CD4-positive, alpha-beta T cell treated with Interleukin-10 for 1 hour (primary cell): ENCODE data around the gene YIF1A.
"Not testable (repeated sequence)": the region's sequence is repeated elsewhere in the genome, so short reads cannot be mapped to it uniquely, and the experiment has no call there.

ENCODE experiments used
- DNase-seq: peaks from one replicate; pipeline ENCODE4 v3.0.0-alpha.2; 2020

Gene YIF1A

DNA sequence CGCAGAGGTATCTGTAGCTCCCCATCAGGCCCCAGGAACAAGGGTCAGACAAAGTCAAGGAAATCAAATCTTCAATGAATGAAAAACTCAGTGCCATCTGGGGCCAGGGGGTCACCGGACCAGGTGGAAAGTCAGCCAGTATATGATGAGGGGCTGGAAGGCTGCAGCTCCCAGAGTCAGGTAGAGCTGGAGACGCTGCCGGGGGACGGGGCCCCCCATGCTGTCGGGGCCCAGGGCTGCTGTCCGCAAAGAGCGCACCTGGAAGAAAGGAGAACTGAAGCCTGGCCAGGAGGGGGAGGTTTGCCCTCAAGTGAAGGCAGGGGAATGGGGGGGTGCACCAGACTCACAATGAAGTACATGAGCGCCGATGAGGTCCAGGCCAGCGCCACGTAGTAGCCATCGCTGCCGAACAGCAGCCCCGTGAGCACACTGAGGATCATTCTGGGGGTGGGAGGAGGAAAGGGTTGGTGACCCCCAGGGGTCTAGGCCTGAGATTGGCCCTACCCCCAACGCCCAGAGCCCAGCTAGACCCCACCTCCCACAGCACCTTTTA is 4.3 kb downstream of the YIF1A start:
- DNase-seq: no peak

DNA sequence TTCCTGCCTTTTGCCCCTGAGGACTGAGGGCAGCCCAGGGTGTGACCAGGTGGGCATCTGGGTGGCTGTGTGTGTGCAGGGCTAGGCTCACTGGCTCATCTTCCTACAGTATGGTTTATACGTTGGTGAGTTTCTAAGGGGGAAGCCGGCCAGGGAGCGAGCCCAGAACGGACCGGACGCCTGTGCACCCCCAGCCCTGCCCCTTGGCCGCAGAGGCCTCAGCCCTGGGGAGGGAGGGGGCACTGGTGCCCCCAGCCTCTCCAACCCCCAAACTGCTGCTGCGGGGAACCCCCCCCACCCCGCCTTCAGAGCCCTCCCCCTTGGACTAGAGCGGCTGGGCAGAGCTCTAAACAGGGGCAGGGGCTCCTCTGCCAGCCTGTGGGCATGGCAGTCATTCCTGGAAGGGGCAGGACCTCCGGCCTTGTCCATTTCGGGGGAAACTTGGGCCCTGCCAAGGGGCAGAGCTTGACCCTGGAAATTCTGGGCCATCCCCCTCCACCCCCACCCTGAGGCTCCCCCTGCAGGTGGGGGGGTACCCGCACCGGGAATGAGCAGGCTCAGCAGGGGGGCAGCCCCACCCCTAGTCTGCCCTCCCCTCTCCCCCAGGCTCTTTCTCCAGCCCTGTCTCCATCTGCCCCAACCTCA is 5.4 kb downstream of the YIF1A start:
- DNase-seq: no peak

DNA sequence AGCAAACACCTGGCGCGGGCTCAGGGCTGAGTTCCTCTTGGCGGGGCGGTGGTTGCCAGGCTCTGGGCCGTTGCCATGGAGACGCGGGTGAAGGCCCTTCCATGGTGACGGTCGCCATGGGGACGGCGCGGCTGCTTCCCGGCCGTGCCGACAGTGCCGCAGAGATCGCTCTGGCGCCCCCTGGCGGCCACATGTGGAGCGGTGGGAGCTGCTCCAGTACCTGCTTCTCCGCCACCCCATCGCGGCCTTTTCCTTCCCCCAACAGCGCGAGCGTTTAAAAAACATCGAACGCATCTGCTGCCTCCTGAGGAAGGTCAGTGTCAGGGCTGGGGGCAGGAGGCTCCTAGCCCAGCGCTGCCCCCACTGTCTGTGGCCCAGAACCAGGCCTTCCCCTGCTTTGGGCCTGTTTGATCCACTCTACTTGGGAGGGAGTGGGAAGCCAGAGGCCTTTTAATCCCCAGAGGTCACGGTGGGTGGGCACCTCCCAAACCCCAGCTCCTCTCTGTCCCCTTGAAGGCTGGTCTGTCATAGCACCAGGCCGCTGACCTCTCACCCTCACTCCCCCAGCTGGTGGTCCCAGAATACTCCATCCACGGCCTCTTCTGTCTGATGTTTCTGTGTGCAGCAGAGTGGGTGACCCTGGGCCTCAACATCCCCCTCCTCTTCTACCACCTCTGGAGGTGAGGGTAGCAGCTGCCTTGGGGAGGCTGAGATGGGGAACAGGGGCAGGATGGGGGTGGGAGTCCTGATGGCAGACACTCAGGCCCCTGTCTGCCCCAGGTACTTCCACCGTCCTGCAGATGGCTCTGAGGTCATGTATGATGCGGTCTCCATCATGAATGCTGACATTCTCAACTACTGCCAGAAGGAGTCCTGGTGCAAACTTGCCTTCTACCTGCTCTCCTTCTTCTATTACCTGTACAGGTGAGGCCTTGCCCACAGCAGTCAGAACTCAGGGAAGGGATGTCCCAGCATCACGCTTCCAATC is 6.2 kb downstream of the YIF1A start:
- DNase-seq: peak; percentile 99

DNA sequence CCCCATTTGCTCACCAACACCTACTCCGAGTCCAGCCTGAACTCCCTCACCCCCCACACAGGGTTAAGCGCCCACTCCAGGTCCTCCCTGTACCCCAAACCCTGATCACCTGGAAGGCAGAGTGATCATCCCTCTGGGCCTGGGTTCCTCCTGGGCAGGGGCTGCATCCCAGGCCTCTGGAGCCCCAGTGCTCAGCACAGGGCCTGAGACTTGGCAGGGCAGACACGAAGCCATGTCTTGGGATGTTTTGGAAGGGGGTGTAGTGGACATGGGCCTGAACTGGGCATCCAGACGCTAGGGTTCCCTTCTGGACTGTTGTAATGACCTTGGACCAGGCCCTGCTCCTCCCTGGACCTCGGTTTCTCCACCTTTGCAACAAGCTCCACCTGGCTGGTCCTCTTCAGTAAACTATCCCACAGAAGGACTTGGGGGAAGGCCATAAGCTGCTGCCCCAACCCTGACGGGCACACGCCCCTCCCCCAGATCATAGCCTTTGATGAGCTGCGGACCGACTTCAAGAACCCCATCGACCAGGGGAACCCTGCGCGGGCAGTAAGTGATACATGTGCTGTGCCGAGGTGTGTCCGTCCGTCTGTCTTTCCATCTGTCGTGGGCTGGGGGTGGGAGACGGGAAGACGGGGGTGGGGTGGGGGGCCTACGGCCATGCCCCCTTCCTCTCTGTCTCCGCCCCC is 7.0 kb downstream of the YIF1A start:
- DNase-seq: no peak

DNA sequence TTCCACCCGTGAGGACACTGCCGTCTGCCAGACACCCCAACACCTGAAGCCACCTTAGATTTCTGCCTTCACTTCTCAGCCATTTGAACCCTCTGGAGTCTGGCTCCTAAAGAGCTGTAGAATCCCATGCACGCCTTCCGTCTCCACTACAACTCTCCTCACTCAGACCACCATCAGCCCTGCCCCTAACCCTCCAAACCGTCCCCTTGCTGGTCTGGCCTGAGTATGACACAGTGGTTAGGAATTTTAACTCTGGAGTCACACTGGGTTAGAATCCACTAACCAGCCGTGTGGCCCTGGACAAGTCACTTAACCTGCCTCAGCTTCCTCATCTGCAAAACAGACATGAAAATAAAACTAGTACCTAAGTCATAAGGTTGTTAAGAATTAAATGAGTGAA is 7.9 kb downstream of the YIF1A start:
- no peak for DNase-seq

DNA sequence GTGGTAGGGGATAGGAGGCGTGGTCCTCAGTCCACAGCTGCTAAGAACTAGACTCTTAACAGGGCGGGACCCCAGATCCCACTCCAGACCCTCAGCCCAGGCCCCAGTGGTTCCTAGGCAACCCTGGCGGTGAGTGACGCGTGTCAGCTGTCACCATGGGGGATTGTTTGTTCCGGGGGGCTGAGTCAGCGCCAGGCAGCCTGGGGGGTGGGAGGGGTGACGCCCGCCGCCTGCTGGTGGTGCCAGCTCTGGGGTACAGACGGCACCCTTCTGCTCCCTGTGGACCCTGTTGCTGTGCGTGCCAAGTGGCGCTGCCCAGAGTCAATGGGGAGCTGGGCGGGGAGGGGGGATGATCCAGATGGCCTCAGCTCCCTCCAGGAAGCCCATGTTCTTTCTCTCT is 8.5 kb downstream of the YIF1A start:
- no peak for DNase-seq

DNA sequence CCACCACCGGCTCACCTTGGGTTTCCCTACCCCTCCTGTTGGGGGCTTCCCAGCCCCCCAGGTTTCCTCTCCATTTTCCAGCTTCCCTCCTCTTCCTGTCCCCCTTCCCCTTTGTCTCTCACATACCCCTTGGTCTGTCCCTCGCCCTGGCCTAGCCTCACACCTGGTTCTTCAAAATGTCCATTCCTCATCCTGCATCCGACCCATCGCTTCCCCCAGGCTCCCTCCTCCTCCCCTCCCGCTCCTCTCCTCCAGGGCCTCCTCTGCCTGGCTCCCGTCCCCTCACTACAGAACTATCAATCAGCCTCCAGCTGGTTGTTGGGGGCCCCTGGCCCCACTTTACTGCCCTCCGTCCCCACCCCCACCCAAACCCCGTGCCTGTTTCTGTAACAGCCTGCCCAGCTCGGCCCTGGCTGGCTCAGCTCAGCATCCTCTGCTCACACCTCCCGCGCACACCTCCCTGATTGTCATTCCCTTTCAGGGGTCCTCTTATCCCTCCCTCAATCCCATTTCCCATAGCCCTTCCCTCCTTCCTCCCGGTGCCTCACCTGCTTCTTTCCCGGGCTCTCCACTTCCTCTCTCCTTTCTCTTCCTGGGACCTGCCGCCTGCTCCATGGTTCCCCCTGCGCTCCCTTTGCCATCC is 9.7 kb downstream of the YIF1A start:
- DNase-seq: no peak

DNA sequence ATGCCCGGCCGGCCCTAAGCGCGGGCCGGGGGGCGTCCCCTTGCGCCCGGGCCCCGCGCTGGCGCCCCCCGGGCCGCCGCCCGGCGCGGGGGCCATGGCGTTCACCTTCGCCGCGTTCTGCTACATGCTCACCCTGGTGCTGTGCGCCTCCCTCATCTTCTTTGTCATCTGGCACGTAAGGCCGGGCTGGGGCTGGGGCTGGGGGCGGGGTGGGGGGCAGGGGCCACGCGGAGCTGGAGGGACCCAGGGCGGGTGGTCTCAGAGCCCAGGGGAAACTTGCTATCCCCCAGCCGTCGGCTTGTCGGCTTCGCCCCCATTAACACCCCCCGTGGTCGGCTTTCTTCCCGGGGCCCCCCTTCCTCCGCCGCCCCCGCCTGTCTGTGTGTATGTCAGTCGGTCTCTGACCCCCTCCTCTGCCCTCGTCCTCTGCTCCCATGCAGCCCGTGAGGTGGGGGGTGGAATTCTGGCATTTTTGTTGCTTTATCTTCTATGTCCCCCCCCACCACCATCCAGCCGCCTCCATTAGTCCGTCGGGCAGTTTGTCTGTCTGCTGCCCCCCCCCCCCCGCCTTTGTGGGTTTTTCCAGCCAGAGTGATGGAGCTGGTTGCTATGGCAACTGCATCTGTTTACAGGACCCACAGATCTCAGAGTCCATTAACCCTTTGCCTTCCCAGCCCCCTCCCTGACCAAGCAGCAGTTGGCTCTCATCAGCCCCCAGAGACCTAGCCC is 10.4 kb downstream of the YIF1A start:
- peak; percentile 68 for DNase-seq

DNA sequence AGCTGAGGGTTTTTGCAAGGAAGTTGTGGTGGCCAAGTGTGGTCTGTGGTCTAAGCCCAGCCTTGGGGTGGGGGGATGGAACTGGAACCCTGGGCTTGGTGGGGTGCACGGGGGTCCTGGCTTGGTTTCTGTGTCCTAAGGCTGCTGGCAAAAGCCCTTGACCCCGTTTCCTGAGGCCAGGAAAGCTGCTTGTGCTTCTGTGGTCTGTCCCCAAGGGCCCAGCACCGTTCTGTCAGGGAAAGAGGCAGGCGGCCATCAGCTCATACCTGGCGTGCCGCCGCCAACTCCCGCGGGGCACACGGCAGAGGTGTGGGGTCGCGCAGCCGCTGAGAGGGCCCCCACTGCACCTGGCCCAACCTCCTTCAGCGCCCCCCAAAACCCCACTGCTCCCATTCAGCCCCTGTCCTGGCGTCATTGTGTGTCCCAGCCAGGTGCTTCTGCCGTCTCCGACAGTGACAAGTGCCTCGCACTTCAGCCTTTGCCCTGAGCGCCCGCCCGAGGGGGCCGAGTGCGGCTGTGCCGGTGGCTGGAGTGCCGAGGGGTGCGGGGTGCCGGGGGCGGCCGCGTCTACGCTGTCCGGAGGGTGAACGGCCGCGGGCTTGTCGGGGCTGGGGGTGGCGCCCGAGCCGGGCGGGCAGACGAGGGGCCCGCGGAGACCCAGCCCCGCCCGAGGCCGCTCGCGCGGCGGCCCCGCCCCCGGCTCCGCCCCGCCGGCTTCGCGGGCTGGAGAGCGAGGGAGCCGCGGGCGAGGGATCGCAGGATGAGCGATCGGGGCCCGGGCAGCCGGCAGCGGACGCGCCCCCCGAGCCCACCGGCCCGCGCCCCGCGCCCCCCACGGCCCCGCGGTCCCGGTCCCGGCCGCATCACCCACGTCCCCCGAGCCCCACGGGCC is 11.2 kb downstream of the YIF1A start, which contains the start of gene CNIH2:
TSS of gene CNIH2 (plus strand) at position 705 of the 892 bp plus-strand sequence. CDS start 282 bp downstream, outside the sequence.
- DNase-seq: peak; percentile 57

DNA sequence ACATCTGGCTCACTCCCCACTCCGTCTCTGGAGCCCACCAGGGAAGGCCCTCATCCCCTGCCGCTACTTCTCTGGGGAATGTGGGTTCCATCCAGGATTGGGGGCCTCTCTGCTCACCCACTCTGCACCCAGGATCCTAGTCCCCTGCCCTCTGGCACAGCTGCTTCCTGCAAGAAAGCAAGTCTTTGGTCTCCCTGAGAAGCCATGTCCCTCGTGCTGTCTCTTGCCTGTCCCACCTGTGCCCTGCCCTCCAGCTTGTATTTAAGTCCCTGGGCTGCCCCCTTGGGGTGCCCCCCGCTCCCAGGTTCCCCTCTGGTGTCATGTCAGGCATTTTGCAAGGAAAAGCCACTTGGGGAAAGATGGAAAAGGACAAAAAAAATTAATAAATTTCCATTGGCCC is 11.9 kb downstream of the YIF1A start:
- DNase-seq: not testable (repeated sequence)

DNA sequence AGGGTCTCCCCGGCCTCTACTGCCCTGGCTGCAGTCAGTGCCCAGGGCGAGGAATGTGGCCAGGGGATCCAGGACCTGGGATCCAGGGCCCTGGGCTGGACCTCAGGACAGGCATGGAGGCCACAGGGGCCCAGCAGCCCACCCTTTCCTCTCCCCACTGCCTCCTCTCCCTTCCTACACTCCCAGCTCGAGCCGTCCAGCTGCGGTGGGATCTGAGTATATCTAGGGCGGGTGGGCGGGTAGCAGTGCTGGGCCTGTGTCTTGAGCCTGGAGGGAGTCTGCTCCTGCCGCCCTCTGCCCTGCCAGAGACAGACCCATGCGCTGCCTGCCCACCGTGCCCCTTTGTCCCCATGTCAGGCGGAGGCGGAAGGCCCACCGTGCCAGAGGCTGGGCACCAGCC is 12.3 kb downstream of the YIF1A start:
- DNase-seq: not testable (repeated sequence)

DNA sequence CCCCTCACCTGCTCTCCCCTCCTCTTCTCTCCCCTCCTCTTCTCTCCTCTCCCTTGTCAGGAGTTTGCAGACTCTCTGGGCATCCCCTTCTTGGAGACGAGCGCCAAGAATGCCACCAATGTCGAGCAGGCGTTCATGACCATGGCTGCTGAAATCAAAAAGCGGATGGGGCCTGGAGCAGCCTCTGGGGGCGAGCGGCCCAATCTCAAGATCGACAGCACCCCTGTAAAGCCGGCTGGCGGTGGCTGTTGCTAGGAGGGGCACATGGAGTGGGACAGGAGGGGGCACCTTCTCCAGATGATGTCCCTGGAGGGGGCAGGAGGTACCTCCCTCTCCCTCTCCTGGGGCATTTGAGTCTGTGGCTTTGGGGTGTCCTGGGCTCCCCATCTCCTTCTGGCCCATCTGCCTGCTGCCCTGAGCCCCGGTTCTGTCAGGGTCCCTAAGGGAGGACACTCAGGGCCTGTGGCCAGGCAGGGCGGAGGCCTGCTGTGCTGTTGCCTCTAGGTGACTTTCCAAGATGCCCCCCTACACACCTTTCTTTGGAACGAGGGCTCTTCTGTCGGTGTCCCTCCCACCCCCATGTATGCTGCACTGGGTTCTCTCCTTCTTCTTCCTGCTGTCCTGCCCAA is 12.8 kb downstream of the YIF1A start:
- DNase-seq: no peak

DNA sequence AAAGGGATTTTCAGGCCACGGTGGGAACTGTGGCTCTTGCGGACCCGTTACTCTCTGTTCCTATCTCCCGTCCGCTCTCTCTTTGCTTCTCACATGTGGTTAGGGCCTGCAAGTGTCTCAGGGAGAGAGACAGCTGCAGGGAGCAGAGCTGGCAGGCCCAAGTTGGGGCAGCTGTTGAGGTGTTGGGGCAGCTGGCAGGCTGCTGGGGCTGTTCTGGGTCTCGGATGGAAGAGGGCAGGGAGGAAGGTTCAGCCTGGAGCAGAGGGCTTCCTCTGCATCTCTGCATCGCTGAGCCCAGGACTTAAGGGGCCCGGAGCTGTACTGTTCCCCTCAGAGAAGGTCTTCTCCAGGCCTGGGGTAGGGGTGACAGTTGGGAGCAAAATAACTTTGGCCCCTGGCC is 13.5 kb downstream of the YIF1A start:
- no peak for DNase-seq

DNA sequence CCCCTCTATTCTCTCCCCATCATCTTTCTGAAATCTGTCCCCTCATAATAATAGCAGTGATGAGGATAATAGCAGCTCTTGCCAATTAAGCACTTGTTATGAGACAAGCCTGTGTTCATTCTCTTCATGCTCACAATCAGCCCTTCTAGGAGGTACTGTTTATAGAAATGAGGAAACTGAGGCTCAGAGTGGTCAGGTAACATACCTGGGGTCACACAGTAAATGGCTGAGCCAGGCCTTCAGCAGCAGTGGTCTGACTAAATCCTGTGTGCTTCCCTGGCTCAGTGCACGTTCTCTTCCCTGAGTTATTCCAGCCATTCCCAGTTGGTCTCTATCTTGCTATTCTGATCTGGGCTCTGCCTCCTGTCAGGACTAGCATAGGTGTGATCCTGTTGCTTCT is 14.7 kb downstream of the YIF1A start:
- DNase-seq: no peak

DNA sequence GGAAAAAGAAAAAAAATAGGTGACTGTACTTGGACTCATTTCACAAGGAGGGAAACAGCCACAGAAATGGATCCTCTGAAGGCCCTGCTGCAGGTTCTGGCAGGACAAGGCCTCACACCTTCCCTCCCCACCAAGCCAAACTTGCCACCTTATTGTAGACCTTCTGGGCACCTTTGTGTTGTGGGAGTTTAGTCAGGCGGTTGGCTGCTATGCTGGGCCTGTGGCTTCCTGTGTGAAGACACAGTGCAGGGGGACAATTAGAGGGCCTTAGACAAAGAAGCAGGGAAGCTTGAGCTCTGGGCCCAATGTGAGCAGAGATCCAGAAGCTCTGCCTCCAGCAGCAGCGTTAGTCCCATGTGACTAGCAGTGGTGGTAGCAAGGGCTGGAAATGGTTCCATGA is 16.3 kb downstream of the YIF1A start:
- peak; percentile 55 for DNase-seq

DNA sequence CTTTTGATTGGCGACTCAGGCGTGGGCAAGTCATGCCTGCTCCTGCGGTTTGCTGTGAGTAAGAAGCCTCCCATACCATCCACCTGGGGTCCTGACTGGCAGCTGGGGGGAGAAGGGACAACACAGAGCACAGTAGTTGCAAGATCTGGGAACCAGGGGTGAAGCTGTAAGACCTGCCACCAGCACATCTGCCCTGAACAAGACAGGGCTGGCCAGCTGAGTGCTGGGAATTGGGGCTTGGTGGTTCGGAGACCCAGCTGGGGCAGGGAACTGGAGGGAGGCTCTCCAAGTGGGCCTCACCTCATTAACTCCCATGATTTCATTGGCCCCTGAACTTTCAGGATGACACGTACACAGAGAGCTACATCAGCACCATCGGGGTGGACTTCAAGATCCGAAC is 17.1 kb downstream of the YIF1A start:
- no peak for DNase-seq

DNA sequence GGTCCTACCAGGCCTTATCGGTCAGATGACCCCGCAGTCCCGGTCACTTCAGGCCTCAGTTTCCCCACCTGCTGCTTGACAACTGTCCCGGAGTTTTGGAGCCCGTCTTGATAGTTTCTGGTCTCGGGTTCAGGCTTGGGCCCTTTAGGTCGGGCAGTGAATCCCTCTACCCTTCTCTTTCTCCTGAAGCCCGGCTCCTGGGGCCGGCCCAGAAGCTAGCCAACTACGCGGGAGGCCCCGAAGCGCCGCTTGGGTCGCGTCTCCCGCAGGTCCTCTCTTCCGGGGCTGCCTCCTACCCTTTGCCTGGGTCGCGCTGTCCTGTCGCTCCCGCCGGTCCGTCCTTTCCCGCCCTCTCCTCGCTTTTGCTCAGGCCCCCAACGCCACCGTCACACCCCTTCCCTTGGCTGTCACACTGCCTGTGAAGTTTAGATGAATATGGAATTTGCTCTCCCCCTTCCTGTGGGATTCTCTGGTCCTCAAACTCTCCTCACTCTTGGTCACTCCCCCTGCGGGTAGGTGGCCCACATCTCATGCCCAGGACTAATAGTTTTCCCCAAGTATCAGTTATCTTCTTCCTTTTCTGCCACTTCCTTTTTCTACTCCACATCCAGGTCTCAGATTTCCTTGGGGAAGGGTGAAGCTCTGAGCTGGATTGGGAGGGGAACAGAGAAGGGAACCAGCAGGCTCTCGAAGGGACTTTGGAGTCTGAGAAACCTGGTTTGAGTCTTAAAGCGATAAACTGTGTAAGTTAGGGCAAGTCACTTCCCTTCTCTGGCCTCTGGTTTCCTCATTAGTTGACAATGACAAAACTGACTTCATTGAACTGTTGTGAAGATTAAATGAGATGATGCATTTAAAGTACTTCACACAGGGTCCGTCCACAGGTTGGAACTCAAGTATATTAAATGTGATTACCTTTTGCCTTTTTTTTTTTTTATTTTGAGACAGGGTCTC is 19.7 kb downstream of the YIF1A start:
- DNase-seq: no peak

DNA sequence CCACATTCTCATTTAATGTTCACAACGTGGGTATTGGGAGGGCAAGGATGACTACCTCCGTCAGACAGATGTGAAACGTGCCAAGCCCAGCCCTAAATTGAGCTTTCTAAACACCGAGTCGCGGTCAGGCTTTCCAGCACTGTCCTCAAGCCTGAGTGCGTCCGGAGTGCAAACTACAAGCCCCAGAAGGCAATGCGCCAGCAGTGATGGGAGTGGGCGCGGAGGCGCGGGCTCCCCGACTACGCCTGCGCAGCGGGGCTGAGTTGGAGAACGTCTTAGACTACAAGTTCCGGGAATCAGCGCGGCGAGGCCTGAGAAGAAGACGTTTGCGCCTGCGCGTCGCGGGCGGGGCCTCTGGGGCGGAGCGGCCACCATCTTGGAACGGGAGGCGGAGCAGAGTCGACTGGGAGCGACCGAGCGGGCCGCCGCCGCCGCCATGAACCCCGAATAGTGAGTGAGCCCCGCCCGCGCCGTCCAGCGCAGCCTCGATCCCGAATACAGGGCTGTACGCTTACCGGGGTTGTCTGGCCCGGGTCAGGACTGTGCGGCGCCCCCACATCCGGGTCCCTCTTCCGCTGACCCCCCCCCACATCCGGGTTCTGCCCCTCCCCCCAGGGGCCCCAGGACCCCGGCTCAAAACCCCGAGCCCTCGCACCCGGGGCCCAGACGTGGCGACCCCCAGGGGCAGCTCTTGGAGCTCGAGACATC is 20.5 kb downstream of the YIF1A start, which contains the start of gene RAB1B:
TSS of gene RAB1B (plus strand) at position 396 of the 708 bp plus-strand sequence. CDS start at position 437, 41 bp downstream.
- DNase-seq: peak; percentile 100
